CD14-positive monocyte (primary cell): ENCODE data around the gene E2F7. TPM values are rescaled to one million over a fixed set of nuclear protein-coding genes. Genes with fewer than 3 reads are reported as not detected.

Experiments used
- DNase-seq, 3 donors: peaks; one replicate each; pipeline ENCODE4 v3.0.0-alpha.2; 2011 to 2022
- H2AFZ ChIP-seq: 2 replicates; pipeline ENCODE4 v1.6.0; 2012; ENCODE audit warnings: mild to moderate bottlenecking, low read depth, low read length, inconsistent platforms; ENCODE audit not compliant: insufficient read depth, poor library complexity, severe bottlenecking
- H3K27ac ChIP-seq, 2 donors: 1 replicate in 1 of 2; 2 replicates in 1 of 2; pipeline ENCODE4 v1.5.1; 2012 to 2013; ENCODE audit warnings: low read length in 2 of 2, control low read depth in 1 of 2, inconsistent platforms in 1 of 2, low read depth in 1 of 2, mild to moderate bottlenecking in 1 of 2
- H3K27me3 ChIP-seq, 2 donors: one replicate each; pipeline versions ENCODE4 v1.6.0 to v1.6.1; 2011 to 2013; ENCODE audit warnings: low read length in 2 of 2; ENCODE audit not compliant: control insufficient read depth in 2 of 2, insufficient read depth in 2 of 2
- H3K36me3 ChIP-seq, 2 donors: replicated peaks in 1 of 2; 1 replicate in 1 of 2; 2 replicates in 1 of 2; pipeline versions ENCODE4 v1.5.1 to v1.6.1; 2012 to 2013; ENCODE audit warnings: low read length in 2 of 2, control low read depth in 1 of 2, inconsistent platforms in 1 of 2, mild to moderate bottlenecking in 1 of 2; ENCODE audit not compliant: insufficient read depth in 2 of 2, control insufficient read depth in 1 of 2
- H3K4me1 ChIP-seq, 2 donors: 1 replicate in 1 of 2; 2 replicates in 1 of 2; pipeline versions ENCODE4 v1.5.1 to v1.6.1; 2012 to 2013; ENCODE audit warnings: low read length in 2 of 2, control low read depth in 1 of 2, inconsistent platforms in 1 of 2, mild to moderate bottlenecking in 1 of 2, moderate library complexity in 1 of 2; ENCODE audit not compliant: insufficient read depth in 2 of 2, control insufficient read depth in 1 of 2
- H3K4me2 ChIP-seq: replicated peaks from 2 replicates; pipeline ENCODE3; 2012; ENCODE audit warnings: low read length, moderate library complexity, mild to moderate bottlenecking; ENCODE audit not compliant: poor library complexity, severe bottlenecking; ENCODE audit errors: extremely low read depth
- H3K4me3 ChIP-seq, 3 experiments: fragments of 200-600 bp in 1 of 3; sonication (generic) in 1 of 3; replicated peaks in 1 of 3; 1 replicate in 2 of 3; 2 replicates in 1 of 3; pipeline ENCODE4 v1.5.1; 2011 to 2013; ENCODE audit warnings: low read length in 3 of 3, mild to moderate bottlenecking in 3 of 3, control low read depth in 2 of 3, low read depth in 2 of 3, inconsistent platforms in 1 of 3, moderate library complexity in 1 of 3
- H3K79me2 ChIP-seq: 2 replicates; pipeline ENCODE4 v1.6.0; 2012; ENCODE audit warnings: mild to moderate bottlenecking, control low read depth, inconsistent platforms, low read length, moderate library complexity; ENCODE audit not compliant: insufficient read depth
- H3K9ac ChIP-seq: 2 replicates; pipeline ENCODE4 v1.6.0; 2017; ENCODE audit warnings: low read length, mild to moderate bottlenecking; ENCODE audit not compliant: insufficient read depth, poor library complexity, severe bottlenecking
- H3K9me3 ChIP-seq, 2 donors: replicated peaks in 1 of 2; 1 replicate in 1 of 2; 2 replicates in 1 of 2; pipeline versions ENCODE4 v1.5.1 to v1.6.1; 2012 to 2013; ENCODE audit warnings: low read length in 2 of 2, control low read depth in 1 of 2; ENCODE audit not compliant: control insufficient read depth in 1 of 2, insufficient read depth in 1 of 2
- H4K20me1 ChIP-seq: 2 replicates; pipeline ENCODE4 v1.6.0; 2012; ENCODE audit warnings: mild to moderate bottlenecking, low read length, control low read depth, moderate library complexity; ENCODE audit not compliant: insufficient read depth
- H3K27ac Mint-ChIP-seq, 7 donors: one replicate each; pipeline ENCODE4 v1.8.0; 2020; ENCODE audit warnings: mild to moderate bottlenecking in 7 of 7, mixed read lengths in 7 of 7, moderate library complexity in 6 of 7, inconsistent platforms in 2 of 7
- H3K27me3 Mint-ChIP-seq, 3 donors: one replicate each; pipeline ENCODE4 v1.8.0; 2021 to 2022; ENCODE audit warnings: low read depth in 3 of 3, mild to moderate bottlenecking in 3 of 3, mixed read lengths in 3 of 3, moderate library complexity in 3 of 3, inconsistent platforms in 1 of 3
- H3K36me3 Mint-ChIP-seq, 2 donors: one replicate each; pipeline ENCODE4 v1.8.0; 2020; ENCODE audit warnings: mixed read lengths in 2 of 2, inconsistent platforms in 1 of 2, mild to moderate bottlenecking in 1 of 2
- H3K4me1 Mint-ChIP-seq: one replicate; pipeline ENCODE4 v1.8.0; 2020; ENCODE audit warnings: mild to moderate bottlenecking, mixed read lengths
- H3K4me3 Mint-ChIP-seq, 2 donors: one replicate each; pipeline ENCODE4 v1.8.0; 2020; ENCODE audit warnings: mild to moderate bottlenecking in 2 of 2, mixed read lengths in 2 of 2, moderate library complexity in 1 of 2
- H3K9me3 Mint-ChIP-seq, 7 donors: one replicate each; pipeline ENCODE4 v1.8.0; 2020 to 2022; ENCODE audit warnings: mixed read lengths in 7 of 7, mild to moderate bottlenecking in 6 of 7, moderate library complexity in 6 of 7, inconsistent platforms in 2 of 7
- CTCF ChIP-seq: fragments of 200-600 bp; IDR thresholded peaks from one replicate; pipeline ENCODE4 v1.8.0; 2022; ENCODE audit warnings: antibody characterized with exemption, mild to moderate bottlenecking
- WGBS: methylation state at CpG from one replicate; pipeline ENCODE4 v1.1.5; 2013; ENCODE audit warnings: missing lambda C conversion rate; ENCODE audit not compliant: insufficient coverage; 5-methylcytosine and 5-hydroxymethylcytosine counted together
- intact Hi-C, 2 donors: fragments of 100-400 bp; cut with micrococcal nuclease; formaldehyde crosslinking; loops; one replicate each; pipeline versions ENCODE4 v1.15.0 to v1.15.1; 2023
- polyA plus RNA-seq, 3 donors: library from polyadenylated mRNA; depleted of rRNA in 1 of 3; unstranded in 2 of 3; stranded (reverse) in 1 of 3; fragments of 300-500 nt in 2 of 3; fragments of >200 nt in 1 of 3; fragmentation: Illumina TruSeq in 2 of 3; gene quantifications; 1 replicate in 2 of 3; 2 replicates in 1 of 3; pipeline ENCODE4 v1.2.3, GENCODE V29; 2012 to 2021

The E2F7 gene
- polyA plus RNA-seq, 3 donors = not detected

GRCh38 chr12:77025782-77026314 lies 39.5 kb downstream of the E2F7 start:
- intact Hi-C loops = no loop called here
- Histone ChIP-seq H3K27ac (no peak overlapping the region), H3K4me3 (no peak overlapping the region), H3K27me3 (no peaks in the 10 kb centered on the region), H2AFZ (no peak overlapping the region), H3K4me2 (no peak overlapping the region), H3K79me2 (no peaks in the 10 kb centered on the region), H3K9ac (no peak overlapping the region), H3K9me3 (no peaks in the 10 kb centered on the region), H4K20me1 (no peaks in the 10 kb centered on the region), H3K36me3 (peaks cover 5 to 58% of the 10 kb centered on the region in 2 donors), H3K4me1 (no peaks in the 10 kb centered on the region)
- Mint-ChIP-seq H3K27ac (peak overlapping the region in 1 of 7 donors; percentile 56), H3K36me3 (peaks cover 40 to 48% of the 10 kb centered on the region in 2 donors), H3K27me3 (no peaks in the 10 kb centered on the region), H3K4me3 (no peak overlapping the region), H3K4me1 (peaks cover 9% of the 10 kb centered on the region), H3K9me3 (peaks cover 0 to 2% (median 0%) of the 10 kb centered on the region in 7 donors)
- WGBS = 92% methylated on average over 5 of the region's 6 CpGs
- DNase-seq = no peak
- no peak for TF ChIP-seq CTCF

- no peak overlapping the region for H3K27ac ChIP-seq
- H3K4me3 ChIP-seq = no peak overlapping the region
- no peaks in the 10 kb centered on the region for H3K79me2 ChIP-seq
- intact Hi-C loops = no loop called here
- no CpG with 5 or more reads among the region's 6 CpGs for WGBS
- TF ChIP-seq CTCF = no peak
- Mint-ChIP-seq H3K27ac (no peak overlapping the region), H3K4me3 (no peak overlapping the region), H3K27me3 (no peaks in the 10 kb centered on the region), H3K36me3 (peaks cover 43 to 48% of the 10 kb centered on the region in 2 donors), H3K4me1 (peaks cover 9% of the 10 kb centered on the region), H3K9me3 (peaks cover 0 to 6% (median 0%) of the 10 kb centered on the region in 7 donors)
- H3K9ac ChIP-seq = no peak overlapping the region
- H3K27me3 ChIP-seq = no peaks in the 10 kb centered on the region
- no peak for DNase-seq
- no peak overlapping the region for H3K4me2 ChIP-seq
- peaks cover 2 to 50% of the 10 kb centered on the region in 2 donors for H3K36me3 ChIP-seq
- H2AFZ ChIP-seq = peak overlapping the region; percentile 24
- no peaks in the 10 kb centered on the region for H3K4me1 ChIP-seq
- no peaks in the 10 kb centered on the region for H4K20me1 ChIP-seq
- H3K9me3 ChIP-seq = no peaks in the 10 kb centered on the region
These were observed 41.9 kb downstream of the E2F7 start for GRCh38 chr12:77023501-77023900.
